T-helper 22 cell (primary cell): Measurements from ENCODE around the gene VWA5B2.

Source experiments
- DNase-seq: peaks from one replicate; pipeline ENCODE4 v3.0.0-alpha.2; 2020; ENCODE audit warnings: low read depth

The VWA5B2 gene

GRCh38 chr3:184275961-184276910 lies 46.9 kb downstream of the VWA5B2 start, which contains the start of gene ECE2:
TSS of gene ECE2 (plus strand) at chr3:184276022. CDS start at chr3:184276154, 132 bp downstream.
- no peak for DNase-seq

GRCh38 chr3:184277366-184277765 lies 48.0 kb downstream of the VWA5B2 start:
- no peak for DNase-seq

- DNase-seq: no peak
Measured at GRCh38 chr3:184282941-184283340, 53.6 kb downstream of the VWA5B2 start.

- DNase-seq: no peak
Measured at GRCh38 chr3:184283681-184284080, 54.3 kb downstream of the VWA5B2 start.

GRCh38 chr3:184284696-184285095 lies 55.3 kb downstream of the VWA5B2 start:
- DNase-seq: no peak

GRCh38 chr3:184289426-184289938 lies 60.1 kb downstream of the VWA5B2 start:
- DNase-seq: no peak

- no peak for DNase-seq
Measured at GRCh38 chr3:184290331-184290730, 60.9 kb downstream of the VWA5B2 start.

- no peak for DNase-seq
Measured at GRCh38 chr3:184291044-184291737, 61.8 kb downstream of the VWA5B2 start.
